Coronary artery (tissue), 2 donors: ENCODE measurements around the gene TLDC2.

Experiments used
- DNase-seq: peaks from one replicate; pipeline ENCODE4 v3.0.0-alpha.2; 2017; ENCODE audit warnings: low spot score
- H3K27ac ChIP-seq, 2 donors: fragments of 200-600 bp; sonication (generic); one replicate each; pipeline ENCODE4 v1.5.1; 2016 to 2019
- H3K4me3 ChIP-seq: fragments of 200-600 bp; sonication (generic); 2 replicates; pipeline ENCODE4 v1.5.1; 2016; ENCODE audit warnings: mild to moderate bottlenecking, moderate library complexity
- TF ChIP-seq, protein P1 (sequence below): fragments of 200-600 bp; sonication (generic); IDR thresholded peaks from one replicate; pipeline ENCODE4 v1.5.1; 2019; ENCODE audit warnings: antibody characterized with exemption

Gene TLDC2

DNA sequence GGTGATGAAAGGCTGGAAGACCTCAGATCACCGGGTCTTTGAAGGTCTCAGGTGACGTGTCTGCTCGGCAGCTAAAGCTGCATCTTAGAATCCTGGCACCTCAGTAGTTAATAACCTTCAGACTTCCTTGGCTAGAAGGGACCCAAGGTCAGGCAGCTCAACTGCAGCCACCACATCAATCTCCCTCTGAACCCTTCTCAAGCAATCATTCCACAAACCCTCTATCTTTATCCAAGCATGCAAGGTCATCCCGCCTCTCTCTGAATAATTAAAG is 16.7 kb upstream of the TLDC2 start:
- H3K27ac ChIP-seq: peak overlapping the region in 1 of 2 donors; percentile 94
- H3K4me3 ChIP-seq: no peak overlapping the region

DNA sequence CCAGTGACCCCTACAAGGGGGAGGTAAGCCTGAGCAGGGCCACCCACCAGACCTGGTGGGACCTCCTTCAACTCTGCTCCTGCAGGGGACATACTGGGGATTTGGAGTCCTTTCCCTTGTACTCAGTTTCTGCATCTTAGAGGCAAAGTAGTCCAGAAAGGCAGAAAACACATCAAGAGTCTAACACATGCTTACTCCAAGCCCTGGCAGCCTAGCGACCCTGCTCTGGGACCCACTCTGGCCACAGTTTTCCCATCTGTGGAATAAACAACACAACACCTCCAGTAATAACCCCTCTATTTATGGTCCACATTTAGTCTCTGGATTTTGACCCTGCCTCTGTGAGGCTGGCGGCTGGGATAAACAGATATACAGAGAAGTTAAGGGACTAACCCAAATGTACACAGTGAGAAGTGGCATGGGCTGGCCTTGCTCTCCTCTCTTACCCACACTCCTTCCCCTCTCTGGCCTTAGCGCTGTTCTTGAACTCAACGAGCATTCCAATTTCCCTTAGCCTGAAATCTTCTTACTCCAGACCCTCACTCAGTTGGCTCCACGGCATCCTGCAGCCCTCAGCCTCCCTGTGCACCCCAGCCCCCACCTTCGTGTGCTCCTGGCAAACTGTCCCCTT is 16.1 kb upstream of the TLDC2 start:
- TF ChIP-seq, protein P1, sequence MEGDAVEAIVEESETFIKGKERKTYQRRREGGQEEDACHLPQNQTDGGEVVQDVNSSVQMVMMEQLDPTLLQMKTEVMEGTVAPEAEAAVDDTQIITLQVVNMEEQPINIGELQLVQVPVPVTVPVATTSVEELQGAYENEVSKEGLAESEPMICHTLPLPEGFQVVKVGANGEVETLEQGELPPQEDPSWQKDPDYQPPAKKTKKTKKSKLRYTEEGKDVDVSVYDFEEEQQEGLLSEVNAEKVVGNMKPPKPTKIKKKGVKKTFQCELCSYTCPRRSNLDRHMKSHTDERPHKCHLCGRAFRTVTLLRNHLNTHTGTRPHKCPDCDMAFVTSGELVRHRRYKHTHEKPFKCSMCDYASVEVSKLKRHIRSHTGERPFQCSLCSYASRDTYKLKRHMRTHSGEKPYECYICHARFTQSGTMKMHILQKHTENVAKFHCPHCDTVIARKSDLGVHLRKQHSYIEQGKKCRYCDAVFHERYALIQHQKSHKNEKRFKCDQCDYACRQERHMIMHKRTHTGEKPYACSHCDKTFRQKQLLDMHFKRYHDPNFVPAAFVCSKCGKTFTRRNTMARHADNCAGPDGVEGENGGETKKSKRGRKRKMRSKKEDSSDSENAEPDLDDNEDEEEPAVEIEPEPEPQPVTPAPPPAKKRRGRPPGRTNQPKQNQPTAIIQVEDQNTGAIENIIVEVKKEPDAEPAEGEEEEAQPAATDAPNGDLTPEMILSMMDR: no peak
- Histone ChIP-seq H3K27ac (peak overlapping the region; percentile 88 to 94), H3K4me3 (no peak overlapping the region)
- no peak for DNase-seq

More for the DNA sequence above, 16.7 kb upstream of the TLDC2 start:
- DNase-seq: no peak
- TF ChIP-seq, protein P1: no peak

DNA sequence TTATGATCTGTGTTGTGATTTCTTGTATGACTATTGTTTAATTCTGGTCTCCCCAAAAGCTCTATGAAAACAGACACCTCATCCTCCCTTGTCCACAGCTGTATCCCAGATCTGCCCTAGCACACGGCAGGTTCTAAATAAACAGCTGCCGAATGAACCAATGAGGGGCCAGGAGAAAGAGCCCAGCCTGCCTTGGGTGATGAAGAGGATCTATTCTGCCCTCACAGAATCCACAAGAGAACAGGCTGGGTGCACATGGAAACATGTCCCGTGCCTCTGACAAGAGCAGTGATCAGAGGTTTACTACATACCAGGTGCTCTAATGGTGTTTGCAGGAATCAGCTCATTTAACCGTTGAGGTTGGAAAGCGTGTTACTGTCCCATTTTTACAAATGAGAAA is 15.6 kb upstream of the TLDC2 start:
- no peak overlapping the region for H3K4me3 ChIP-seq
- TF ChIP-seq, protein P1: no peak
- DNase-seq: no peak
- H3K27ac ChIP-seq: peak overlapping the region; percentile 88 to 94

DNA sequence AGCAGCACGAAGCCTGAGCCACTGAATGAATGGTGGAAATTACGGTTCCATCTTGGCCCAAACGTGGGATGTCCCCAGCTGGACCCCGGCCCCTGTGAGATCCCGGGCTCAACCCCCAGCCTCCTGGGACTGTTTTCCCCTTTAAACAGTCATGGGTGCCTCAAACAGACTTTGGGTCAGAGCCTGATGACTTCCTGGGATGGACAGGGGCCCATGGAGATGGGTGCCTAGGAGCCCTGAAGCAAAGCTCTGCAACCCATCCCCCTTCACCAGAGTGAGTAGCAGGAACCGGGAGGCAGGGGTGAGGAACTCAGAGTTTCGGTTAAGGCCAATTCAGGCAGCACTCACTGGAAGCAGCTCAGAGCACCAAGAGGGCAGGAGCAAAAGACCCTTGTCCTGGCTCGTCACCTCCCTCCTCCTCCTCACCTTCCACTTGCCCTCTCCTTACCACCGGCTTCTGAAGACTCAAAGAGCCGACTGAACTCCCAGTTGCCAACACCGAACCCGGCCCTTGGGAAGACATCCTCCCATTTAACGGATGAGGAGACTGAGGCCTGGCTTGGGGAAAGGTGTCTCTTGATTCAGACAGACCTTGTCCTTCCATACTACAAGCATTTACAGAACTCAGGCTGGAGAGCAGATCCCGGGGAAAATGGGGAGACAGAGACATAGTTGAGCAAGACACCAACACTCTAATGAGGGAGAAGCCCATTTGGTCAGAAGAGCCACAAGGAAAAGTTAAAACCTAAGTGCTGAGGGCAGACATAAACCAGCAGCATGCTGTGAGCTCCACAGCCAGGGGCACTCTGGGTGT is 14.9 kb upstream of the TLDC2 start:
- DNase-seq: no peak
- peak overlapping the region; percentile 86 for H3K4me3 ChIP-seq
- peak overlapping the region; percentile 88 to 94 for H3K27ac ChIP-seq
- TF ChIP-seq, protein P1: no peak

DNA sequence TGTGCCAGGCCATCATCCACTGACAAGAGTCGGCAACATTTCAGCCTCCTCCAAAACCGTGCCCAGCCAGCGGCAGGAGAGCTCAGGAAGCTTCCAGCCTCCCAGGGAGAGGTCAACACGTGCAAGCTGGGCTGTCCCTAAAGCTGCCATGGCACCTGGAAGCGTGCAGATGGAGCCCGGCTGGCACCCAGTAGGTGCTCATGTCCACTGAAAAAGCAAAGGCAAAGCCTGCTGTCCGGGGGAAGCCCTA is 14.4 kb upstream of the TLDC2 start:
- peak overlapping the region; percentile 86 for H3K4me3 ChIP-seq
- peak overlapping the region; percentile 88 to 94 for H3K27ac ChIP-seq
- DNase-seq: no peak
- TF ChIP-seq, protein P1: no peak

DNA sequence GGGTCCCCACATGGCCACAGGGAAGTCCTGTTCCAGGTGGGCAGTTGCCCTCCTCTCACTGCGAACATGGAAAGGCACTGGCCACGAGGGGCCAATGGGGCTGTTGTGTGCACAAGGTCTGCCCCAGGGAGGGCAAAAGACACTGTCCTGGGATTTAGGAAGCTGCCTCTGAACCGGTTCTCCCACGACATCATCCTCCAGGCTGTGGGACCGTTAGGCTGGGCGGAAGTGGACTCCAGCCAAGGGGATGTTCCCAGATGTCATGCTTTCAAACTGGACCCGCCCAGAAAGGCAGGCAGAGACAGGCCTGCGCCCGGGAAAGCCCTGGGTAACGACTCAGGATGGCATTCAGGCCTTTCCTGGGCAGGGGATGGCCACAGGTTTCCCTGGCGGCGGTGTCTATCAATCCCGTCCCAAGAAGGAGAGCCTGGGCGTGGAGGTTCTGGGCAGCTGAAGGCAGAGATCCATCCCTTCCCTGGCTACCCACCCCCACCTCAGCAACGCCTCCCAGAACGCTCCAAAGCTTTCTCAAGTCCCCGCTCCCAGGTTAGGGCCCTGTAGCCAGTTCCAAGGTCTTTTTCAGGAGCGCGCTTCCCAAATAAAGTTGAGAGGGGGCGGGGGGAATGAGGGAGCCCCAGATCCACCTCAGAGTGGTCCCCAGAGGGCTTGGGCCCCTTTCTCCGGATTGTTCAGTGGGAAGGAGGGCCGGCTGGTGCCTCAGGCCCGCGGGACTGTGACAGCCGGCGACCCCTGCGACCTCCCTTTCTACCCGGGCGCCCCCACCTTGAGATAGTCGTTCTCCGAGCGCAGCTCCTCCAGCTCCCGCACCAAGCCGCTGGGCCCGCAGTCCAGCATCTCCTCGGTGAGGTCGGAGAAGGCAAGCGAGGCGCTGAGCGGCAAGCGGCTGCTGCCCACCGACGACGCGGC is 13.8 kb upstream of the TLDC2 start:
- TF ChIP-seq, protein P1: no peak
- peak; percentile 92 for DNase-seq
- Histone ChIP-seq H3K4me3 (peak overlapping the region; percentile 86), H3K27ac (peak overlapping the region; percentile 88 to 94)
